Erythroblast (primary cell): Measurements from ENCODE around the gene COX19.
"Not testable (repeated sequence)": the region's sequence is repeated elsewhere in the genome, so short reads cannot be mapped to it uniquely, and the experiment has no call there.

Experiments used
- DNase-seq, 2 experiments: peaks; one replicate each; lab custom pipeline; 2025; lab: John Stamatoyannopoulos, UW
- GATA1 ChIP-seq: IDR thresholded peaks from 2 replicates; pipeline ENCODE4 v1.6.1; 2011; ENCODE audit warnings: low read depth, mild to moderate bottlenecking, control low read depth, low read length, moderate library complexity
- POLR2A ChIP-seq: IDR thresholded peaks from 2 replicates; pipeline ENCODE4 v1.6.1; 2011; ENCODE audit warnings: mild to moderate bottlenecking, low read length

Gene COX19

GRCh38 chr7:969403-969802 lies 5.9 kb downstream of the COX19 start:
- TF ChIP-seq GATA1 (no peak), POLR2A (no peak)
- no peak for DNase-seq

DNA sequence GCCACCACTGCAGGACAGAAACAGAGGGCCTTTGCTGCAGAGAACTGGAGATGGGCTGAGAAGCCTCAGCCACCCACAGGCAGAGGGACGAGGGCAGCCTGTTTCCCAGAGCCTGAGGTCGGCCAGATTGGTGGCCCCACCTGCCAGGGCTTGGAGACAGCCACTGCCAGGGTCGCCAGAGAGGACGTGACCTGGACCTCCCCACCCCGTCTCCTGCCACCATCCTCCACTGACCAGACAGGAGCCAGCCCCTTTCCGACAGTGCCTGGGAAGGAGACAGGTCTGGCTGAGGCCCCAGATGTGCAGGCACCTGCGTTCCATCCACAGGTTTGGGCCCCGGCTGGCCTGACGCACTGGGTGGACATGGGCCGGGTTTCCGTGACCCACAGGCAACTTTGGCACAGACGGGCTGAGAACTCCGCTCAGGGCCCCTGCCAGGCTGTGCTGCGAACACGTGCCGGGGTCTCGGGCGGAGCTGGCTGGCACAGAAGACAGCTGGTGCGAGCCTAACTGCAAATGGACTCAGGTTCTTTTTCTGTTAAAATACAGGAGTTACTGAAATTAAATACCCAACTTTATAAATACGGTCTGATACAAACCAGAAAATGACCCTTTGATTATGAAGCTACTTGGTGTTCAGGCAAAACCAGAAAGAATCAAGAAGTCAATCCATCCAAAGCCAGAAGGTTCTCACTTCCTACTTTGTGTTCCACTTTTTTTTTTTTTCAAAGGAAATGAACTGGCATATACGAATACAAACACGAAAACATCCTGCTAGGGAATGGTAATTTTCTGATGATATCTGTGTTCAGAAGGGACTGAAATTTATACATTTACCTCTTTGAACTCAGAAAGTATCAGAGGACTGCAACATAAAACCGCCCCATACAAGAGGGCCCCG lies 6.9 kb downstream of the COX19 start:
- no peak for DNase-seq
- no peak for TF ChIP-seq POLR2A
- TF ChIP-seq GATA1, result no peak

DNA sequence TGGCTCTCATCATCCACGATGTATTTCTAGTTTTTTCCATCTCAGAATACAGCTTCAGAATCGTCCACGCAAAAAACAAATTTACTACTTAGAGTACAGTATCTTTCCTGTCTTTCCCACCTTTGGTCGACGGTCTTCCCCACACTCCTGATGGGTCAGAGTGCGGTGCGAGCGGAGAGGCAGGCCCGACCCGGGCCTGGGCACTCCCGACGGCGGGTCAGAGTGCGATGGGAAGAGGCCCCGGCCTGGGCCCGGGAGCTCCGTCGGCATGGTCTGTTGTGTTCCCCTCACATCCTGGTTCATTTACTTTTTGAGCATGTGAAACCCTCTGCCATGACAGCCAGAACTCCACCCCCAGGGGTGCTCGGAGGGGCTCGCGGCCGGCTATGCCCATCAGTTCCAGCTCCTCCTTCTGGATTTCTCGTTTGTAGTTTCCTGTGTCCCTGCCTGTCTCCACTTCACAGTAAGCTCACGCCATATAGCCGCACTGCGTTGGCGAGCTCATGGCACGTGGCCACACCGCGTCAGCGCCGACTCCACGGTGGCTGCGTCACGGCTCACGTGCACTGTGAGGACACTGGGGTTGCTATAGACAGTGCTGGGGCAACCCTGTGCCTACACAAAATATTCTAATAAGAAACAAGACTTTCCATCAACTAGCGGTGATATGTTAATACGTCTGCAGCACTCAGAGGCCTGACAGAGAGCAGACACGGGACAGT lies 7.8 kb downstream of the COX19 start:
- TF ChIP-seq GATA1 (no peak), POLR2A (no peak)
- no peak for DNase-seq

GRCh38 chr7:966291-967069 lies 8.9 kb downstream of the COX19 start:
- no peak for DNase-seq
- TF ChIP-seq POLR2A (no peak), GATA1 (no peak)

GRCh38 chr7:964401-965231 lies 10.7 kb downstream of the COX19 start:
- no peak for DNase-seq
- TF ChIP-seq GATA1, result no peak

- TF ChIP-seq GATA1, result no peak
- no peak for TF ChIP-seq POLR2A
- no peak for DNase-seq
Observed at GRCh38 chr7:963236-964078, 11.9 kb downstream of the COX19 start.

DNA sequence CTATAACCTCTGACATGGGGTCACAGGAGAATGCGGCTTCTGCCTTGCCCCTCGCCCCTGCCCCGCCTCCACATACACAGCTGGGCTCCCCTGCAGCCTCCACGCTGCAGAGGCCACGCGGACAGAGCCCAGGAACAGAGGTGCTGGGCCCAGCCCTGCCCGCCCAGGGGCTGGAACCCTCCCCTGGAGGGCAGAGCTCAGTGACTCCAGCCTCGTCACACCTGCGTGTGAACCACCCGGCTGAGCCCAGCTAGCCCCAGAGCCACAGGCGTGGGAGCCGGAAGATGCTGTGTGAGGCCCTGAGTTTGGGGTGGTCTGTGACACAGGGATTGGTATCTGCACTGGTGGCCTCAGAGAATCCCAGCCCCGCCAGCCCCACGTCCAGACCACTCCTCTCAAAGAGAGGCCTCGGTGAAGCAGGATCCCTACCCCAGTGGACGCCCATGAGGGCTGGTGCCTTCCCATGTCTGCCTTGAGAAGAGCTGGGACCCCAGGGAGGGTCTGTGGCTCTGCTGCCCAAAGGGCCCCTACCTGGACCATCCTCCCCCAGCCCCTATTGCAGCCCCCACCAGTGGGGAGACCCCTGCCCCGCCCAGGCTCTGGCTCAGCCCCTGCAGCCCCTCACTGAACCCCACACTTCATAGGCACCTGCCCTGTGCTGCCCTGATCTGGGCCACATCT lies 12.8 kb downstream of the COX19 start:
- TF ChIP-seq POLR2A, result no peak
- no peak for TF ChIP-seq GATA1
- no peak for DNase-seq

GRCh38 chr7:961546-962400 lies 13.6 kb downstream of the COX19 start:
- TF ChIP-seq GATA1 (no peak), POLR2A (no peak)
- DNase-seq, result no peak

GRCh38 chr7:960972-961371 lies 14.4 kb downstream of the COX19 start:
- not testable (repeated sequence) for DNase-seq

- no peak for DNase-seq
- TF ChIP-seq GATA1, result no peak
- no peak for TF ChIP-seq POLR2A
Observed at GRCh38 chr7:960269-960871, 15.0 kb downstream of the COX19 start.

DNA sequence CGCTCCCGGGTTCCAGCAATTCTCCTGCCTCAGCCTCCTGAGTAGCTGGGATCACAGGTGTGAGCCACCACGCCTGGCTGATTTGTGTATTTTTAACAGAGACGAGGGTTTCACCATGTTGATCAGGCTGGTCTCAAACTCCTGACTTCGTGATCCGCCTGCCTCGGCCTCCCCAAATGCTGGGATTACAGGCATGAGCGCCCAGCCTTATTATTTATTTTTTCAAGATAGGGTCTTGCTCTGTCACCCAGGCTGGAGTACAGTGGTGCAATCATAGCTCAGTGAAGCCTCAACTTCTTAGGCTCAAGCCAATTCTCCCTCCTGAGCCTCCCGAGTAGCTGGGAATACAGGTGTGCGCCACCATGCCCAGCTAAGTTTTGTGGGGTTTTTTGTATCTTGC lies 15.6 kb downstream of the COX19 start:
- not testable (repeated sequence) for DNase-seq
